Measurements from ENCODE around the gene NIP7.
"Not testable (repeated sequence)": the region's sequence is repeated elsewhere in the genome, so short reads cannot be mapped to it uniquely, and the experiment has no call there.

Gene NIP7

DNA sequence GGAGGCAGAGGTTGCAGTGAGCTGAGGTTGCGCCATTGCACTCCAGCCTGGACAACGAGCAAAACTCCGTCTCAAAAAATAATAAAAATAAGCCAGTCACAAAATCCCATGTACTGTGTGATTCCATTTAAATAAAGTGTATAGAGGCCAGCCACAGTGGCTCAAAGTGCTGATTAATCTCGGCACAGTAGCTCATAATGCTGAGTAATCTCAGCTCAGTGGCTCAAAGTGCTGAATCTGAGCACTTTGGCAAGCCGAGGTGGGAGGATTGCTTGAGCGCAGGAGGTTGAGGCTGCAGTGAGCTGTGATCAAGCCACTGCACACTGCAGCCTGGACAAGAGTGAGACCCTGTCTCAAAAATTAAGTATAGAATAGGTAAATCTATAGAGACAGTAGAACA lies 7.1 kb downstream of the NIP7 start:
- DNase-seq: no peak

DNA sequence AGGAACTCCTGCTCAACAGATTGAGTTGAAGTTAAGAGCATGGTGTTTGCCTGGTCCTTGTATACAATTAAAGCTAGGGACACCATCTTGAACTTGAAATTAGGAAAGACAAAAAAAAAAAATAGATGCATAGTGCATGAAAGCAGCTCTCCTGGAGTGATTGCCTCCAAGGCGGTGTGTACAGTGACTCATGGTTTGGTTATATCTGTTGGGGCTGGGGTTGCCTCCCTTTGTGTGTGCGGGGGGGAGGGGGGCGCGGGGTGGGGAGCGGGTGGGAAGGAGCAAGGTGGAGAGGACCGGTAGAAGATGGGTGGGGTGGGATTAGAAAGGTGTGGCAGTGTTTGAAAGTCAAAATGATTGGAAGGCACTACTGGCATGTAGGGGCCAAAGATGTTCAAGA lies 8.7 kb downstream of the NIP7 start:
- no peak for DNase-seq

DNA sequence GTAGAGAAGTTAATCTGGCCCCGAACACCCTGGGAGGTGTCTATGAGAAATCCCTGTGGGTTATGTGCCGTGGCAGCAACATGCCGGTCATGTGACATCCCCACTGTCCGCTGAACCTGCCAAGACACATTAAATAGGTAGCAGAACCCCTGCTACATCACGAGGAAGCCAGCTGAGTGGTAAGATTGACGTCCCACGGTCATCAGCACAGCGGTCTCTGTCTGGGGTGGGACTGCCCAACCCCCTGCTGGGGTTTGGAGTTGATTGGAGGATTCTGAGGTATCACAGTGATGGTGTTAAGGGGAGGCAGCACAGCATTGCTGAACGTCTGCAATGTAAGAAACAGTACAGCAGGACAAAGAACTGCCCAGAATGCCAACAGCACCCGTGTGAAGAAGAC lies 10.0 kb downstream of the NIP7 start:
- DNase-seq: no peak

- no peak for DNase-seq
These were observed 11.1 kb downstream of the NIP7 start for GRCh38 chr16:69350536-69351133.

DNA sequence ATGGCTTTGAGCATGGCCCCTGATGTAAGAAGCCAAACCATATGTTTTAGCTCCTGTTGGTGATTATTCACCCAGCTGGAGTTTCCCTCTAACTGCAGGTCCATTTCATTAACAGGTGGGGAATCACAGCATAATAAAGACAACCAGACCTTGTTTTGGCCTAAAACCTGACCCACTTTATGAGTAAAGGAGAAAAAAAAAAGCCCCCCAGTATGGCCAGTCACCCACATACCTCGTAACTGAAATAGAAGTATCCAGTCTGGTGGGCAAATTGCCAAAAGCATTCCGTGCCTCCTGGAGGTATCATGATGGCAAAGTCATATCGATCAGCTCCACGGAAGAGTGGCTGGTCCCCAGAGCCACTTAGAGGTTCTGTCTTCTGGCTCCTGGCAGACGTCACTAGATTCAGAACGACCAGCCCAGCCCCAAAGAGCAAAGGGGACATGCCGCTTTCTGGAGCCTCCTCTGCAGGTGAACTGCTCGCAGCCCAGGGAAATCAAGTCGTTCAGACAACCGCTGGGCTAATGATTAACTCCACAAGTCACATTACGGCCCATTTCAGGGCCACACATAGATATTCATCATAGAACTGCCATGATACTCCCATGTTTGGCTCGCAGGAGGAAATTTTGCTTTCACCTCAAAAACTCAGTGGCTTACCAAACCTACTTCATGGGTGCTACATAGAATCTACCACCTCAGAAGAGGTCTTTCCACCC lies 11.9 kb downstream of the NIP7 start, which contains the start of gene TMED6:
TMED6 (minus strand) TSS at position 478 of the 719 bp plus-strand sequence; CDS start at position 445, 33 bp downstream.
- DNase-seq: no peak

- DNase-seq: not testable (repeated sequence)
These were observed 20.5 kb downstream of the NIP7 start for GRCh38 chr16:69360070-69360469.

DNA sequence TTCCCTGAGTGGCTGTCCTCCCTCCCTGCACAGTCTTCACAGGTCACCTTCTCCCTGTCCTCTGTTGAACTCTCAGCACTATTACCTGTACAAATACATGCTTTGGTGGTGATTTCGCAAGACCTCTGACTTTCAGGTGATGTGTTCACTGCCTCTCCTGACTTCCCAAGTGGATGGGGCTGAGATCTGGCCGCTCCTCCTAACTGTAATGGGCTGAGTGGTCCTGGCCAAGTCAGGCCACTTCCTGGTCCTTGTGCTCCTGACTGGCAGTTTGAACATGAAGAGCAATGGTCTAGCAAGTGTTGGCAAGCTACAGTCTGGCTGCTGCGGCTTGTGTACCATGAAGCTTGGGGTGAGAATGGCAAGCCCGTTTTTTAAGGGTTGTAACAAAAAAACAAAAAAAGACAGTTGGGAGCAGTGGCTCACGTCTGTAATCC lies 23.7 kb downstream of the NIP7 start:
- DNase-seq: no peak

DNA sequence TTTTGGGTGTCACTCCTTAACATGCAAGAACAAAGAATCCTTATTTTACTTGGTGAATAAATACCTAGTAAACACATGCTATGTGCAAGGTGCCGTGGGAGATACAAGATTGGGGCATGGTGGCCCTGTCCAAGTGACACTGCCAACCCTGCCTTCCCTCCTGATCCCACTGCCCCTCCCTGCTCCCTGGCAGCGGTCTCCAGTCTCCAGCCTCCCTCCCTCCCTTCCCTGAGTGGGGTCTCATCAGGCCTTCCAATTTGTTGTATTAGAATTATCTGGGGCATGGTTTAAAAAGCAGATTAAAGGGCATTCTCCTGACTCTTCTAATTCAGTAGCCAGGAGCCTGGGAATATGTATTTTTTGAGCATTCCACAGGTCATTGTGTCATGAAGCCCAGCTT lies 24.5 kb downstream of the NIP7 start:
- no peak for DNase-seq

DNA sequence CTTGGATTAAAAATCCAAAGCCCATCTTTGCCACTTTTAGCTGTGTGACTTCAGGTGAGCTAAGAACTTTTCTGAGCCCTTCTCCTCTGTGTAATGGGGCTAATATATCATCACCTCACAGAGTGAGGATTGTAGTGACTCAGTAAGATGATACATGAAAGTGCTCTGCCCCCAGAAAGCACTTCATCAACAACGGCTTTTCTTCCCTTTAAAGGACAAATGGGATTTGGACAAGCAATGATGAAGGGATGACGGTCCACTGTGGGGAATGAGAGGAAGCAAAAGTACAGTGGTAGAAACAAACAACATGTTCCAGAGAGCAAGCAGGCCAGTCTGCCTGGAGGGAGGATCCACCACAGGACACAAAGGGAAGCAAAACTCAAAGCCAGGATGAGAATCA lies 26.3 kb downstream of the NIP7 start:
- DNase-seq: no peak

DNA sequence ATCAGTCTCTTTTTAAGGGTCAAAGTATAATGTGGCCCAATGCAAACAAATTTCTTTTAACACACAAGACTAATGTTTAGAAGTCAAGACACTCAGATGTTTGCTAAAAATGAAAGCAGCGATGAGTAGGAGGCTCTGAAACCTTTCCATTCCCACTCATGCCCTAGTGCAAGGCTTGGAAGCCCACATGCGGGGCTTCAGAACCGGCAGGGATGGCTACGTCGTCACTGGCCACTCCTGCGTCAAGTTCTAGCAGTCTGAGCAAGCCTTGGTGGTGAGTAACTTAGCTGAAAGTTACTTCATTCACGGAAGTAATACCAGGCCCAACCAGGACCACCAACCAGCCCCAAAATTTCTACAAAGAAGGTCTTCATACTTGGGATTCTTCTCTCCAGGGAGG lies 26.9 kb downstream of the NIP7 start:
- DNase-seq: no peak

GRCh38 chr16:69367980-69368379 lies 28.4 kb downstream of the NIP7 start:
- no peak for DNase-seq

DNA sequence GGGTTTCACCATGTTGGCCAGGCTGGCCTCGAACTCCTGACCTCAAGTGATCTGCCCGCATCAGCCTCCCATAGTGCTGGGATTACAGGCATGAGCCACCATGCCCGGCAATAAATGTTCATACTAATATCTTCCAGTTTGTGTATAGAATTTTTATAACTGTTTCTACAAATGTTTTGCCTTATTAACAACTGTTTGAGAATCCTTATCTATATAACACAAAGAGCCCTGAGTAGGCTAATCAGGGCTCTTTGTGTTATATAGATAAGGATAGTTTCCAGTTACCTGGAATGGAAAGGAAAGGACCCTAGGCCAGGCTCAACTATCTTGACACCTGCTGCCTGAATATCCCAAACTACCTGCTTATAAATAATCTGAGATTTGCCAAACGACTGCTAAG lies 29.3 kb downstream of the NIP7 start:
- DNase-seq: no peak

DNA sequence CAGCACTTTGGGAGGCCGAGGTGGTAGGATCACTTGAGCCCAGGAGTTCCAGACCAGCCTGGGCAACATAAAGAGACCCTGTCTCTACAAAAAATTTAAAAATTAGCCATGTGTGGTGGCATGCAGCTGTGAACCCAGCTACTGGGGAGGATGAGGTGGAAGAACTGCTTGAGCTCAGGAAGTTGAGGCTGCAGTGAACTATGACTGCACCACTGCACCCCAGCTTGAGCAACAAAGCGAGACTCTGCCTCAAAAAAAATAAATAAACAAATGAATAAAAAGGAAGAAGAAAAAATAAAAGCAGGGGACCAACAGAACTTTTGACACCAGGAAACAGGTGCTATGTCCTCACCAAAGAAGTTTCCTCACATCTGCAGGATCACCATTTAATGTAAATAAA lies 32.0 kb downstream of the NIP7 start:
- DNase-seq: no peak

DNA sequence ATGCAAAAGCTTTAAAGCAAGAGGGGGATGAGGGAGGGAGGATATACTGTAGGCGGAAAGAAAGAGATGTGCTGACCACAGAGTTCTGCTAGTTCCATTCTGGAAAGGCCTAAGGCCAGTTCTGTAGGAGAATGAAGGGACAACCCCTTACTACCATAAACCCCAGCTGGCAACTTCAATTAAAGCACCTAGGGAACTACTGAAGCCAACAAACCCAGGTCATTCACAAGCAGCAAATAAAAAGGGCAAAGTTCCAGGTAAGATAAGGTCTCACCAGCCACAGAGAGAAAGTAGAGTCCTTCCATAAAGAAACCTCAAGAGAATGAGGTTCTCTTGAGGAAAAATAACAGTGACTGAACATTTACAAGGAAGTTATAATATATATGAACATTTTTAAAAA lies 33.4 kb downstream of the NIP7 start:
- DNase-seq: no peak

DNA sequence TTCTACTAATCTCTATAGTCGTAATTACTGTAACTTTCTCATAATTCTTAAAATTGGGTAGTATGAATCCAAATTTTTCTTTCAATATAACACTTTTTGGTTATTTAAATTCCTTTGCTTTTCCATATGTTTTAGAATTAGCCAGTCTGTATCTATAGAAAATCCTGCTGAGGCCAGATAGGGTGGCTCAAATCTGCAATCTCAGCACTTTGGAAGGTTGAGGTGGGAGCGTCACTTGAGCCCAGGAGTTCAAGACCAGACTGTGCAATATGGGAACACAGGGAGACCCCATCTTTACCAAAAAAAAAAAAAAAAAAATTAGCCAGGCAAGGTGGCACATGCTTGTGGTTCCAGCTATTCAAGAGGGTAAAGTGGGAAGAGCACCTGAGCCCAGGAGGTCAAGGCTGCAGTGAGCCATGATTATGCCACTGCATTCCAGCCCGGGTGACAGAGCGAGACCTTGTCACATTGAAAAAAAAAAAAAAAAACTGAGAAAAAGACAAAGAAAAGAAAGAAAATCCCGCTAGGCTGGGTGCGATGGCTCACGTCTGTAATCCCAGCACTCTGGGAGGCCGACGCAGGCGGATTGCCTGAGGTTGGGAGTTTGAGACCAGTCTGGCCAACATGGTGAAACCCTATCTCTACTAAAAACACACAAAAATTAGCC lies 37.0 kb downstream of the NIP7 start:
- no peak for DNase-seq

DNA sequence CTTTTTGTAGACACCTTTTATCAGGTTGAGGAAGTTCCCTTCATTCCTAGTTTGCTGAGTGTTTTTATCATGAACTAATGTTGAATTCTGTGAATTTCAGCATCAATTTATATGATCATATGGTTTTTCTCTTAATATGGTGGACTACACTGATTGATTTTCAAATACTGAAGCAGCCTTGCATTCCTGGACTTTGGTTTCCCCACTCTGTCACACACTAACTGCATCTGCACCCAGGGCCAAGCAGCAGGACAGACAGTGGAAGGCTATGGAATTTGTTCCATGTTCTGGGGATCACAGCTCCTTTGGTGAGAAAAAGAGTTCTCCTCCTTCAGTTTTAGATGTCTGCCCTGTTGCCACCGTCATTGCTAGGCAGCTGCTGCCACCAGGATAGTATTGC lies 38.5 kb downstream of the NIP7 start:
- no peak for DNase-seq

DNA sequence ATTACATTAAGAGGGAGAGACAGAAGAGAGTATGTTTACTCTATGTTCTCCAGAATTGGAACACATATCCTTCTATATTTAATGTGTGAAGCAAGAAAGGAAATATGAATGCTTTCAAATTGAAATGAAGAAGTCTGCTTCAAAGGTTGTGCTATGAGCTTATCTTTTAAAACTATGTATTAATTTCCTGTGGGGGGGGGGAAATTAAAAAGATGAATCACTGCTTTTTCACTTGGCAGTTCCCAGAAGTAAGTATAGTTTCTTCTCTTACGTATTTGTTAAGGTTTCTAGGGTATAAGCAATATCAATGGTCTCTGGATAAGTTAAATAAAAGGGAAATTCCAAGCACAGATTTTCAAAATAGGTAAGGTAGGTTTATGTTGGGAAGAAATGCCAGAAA lies 39.2 kb downstream of the NIP7 start:
- DNase-seq: no peak

DNA sequence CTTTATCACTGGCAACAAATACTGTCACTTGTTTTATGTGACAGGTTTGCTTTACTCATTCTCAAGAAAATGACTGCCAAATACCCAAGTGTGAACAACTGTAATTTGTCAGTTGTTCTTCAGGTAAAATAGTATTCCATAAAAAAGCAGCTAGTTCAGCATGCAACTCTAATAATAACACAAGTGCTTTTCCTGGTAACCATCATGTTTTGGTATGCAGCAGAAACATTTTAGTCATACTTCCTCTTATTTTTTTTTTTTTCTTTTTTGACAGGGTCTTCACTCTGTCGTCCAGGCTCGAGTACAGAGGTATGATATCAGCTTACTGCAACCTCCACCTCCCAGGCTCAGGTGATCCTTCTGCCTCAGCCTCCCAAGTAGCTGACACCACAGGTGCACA lies 41.7 kb downstream of the NIP7 start:
- DNase-seq: no peak

DNA sequence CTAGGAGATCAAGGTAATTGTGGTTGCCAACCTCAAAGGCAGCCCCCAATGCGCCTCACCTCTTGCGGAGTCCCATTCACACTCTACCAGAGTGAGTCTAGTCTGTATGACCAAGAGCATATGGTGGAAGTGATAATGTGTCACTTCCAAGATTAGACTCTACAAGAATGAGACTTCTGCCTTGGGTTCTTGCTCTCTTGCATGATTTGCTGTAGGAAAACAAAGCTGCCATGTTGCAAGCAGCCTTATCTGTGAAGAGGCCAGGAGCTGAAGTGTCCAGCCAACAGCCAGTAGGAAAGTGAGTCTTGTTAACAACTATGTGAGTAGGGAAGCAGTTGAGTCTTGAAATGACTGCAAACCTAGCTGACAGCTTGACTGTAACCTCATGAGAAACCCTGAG lies 42.8 kb downstream of the NIP7 start:
- DNase-seq: no peak

DNA sequence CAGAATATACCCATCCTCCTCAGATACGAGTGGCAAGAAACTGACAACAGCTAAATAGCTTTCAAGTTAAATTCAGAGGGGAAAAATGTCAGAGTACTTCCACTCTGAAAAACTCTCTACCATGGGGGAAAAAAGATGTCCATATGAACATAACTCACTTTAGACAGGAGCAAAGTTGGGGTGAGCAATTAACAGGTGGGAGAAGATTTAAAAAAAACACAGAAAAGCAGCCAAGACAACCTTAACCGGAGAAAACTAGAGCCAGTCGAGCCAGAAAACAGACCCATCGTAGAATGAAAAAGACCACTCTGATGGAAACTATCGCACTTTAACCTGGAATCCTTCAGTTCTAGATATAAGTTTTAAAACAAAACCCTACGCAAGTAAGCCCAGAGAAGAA lies 45.4 kb downstream of the NIP7 start:
- no peak for DNase-seq

- no peak for DNase-seq
These were observed 47.0 kb downstream of the NIP7 start for GRCh38 chr16:69386596-69386995.

All from CD4-positive, alpha-beta T cell treated with Interleukin-17A for 4 hours (primary cell).